HG03060 (cell line): Measurements from ENCODE around the gene CPM.
A peak's percentile ranks its signal among the peaks of the same experiment; 100 is the strongest.

ENCODE experiments used
- ATAC-seq: cut with Tn5 transposase; IDR thresholded peaks from one replicate; pipeline ENCODE4 v1.9.1; 2021; ENCODE audit warnings: low read depth, moderate number of reproducible peaks; ENCODE audit not compliant: unreplicated experiment

CPM gene

GRCh38 chr12:68957273-68957672 is 24.3 kb upstream of the CPM start:
- ATAC-seq, result no peak

- ATAC-seq, result no peak
Measured at GRCh38 chr12:68956466-68956865, 23.5 kb upstream of the CPM start.

DNA sequence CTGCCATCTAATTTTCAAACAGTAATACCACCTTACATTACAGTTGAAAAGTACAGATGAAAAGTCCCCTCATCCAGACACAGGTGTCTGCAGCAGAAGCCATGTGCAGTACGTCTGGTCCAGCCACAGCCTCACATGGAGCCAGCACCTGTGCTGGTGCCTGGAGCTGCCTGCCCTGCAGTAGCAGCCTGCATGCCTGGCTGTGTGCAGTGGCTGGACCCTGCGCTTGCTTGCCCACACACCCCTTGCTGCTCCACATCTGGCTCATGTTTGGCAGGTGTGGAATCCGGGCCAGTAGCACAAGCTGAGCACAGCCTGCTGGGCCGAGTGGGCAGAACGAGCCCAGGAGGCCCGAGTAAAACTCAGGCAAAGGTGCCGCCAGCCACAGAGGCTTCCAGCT is 21.8 kb upstream of the CPM start:
- no peak for ATAC-seq

DNA sequence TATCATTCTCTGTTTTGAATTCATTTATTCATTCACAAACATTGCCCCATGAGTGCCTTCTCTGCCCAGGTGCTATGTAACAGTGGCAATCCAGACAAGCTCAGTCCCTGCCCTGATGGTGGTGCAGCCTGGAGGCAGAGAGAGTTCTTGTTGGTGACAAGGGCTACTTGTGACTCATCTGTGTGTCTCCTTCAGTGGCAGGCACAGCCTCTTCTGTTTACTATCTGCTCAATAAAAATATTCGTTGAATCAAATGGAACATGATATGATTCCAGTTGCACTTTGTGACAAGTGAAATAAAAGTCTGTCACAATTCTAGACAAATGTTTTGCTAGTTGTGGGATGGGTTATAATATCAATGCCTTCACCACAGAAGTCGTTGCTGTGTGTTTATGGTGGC is 20.6 kb upstream of the CPM start:
- ATAC-seq, result no peak

- ATAC-seq, result no peak
Measured at GRCh38 chr12:68951652-68952051, 18.7 kb upstream of the CPM start.

DNA sequence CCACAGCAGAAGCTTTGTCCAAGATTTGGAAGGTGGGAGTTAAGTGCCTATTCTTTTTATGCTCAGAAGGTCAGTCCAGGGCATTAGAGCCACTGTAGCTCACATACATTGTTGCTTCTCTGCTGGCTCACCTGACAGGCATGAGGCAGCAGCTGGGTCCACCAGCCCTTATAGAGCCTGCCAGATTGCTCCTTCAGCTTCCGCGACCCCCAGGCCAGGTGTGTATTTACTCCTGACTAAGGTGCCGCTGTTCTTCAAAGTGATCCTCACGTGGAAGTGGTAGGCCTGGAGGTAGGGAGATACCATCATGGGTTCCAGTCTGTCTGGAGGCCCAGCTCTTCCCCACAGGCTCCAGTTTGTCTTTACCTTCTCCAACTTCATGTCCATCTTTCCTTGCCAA is 17.5 kb upstream of the CPM start:
- ATAC-seq, result no peak

DNA sequence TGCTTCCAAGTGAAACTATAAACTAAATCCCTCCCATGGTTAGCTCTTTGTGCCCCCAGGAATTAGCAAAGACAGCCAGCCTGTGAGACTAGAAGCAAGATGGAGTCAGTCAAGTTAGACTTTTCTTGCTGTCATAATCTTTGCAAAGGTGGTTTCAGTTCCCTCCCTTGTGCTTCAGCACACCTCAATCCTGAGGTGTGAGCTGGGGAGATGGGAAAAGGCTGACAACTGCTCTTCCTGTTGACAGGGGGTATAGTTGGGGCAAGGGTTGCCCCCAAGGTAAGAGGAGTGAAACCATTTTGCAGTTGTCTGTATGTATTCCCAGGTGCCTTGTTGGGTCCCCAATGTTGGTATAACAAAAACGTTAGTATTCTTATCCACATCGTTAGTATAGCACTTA is 12.3 kb upstream of the CPM start:
- ATAC-seq, result no peak

DNA sequence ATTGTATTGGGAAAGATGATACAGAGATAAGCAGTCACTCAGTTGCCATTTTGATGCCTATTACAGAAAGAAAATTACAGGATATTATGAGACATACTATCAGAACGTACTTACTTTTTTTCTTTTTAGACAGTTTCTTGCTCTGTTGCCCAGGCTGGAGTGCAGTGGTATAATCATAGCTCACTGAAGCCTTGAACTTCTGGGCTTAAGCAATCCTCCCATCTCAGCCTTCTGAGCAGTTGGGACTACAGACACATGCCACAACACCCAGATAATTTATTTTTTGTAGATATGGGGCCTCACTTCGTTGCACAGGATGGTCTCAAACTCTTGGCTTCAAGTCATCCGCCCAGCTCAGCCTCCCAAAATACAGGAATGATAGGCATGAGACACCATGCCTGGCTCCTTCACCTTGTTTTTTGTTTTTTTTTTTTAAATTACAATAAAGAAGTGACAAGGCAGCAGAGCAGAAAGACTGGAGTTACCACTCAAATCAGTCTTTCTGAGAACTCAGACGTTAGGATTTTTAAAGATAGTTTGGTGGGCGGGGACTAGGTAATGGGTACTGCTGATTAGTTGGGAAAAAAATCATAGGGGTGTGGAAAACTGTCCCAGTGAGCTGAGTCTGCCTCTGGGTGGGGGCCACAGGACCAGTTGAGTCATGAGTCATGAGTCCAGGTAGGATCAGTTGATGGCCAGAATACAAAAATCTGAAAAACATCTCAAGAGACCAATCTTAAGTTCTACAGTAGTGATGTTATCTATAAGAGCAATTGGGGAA is 11.5 kb upstream of the CPM start:
- ATAC-seq, result no peak

GRCh38 chr12:68943848-68944247 is 10.9 kb upstream of the CPM start:
- ATAC-seq, result no peak

- no peak for ATAC-seq
Measured at GRCh38 chr12:68940731-68941130, 7.8 kb upstream of the CPM start.

DNA sequence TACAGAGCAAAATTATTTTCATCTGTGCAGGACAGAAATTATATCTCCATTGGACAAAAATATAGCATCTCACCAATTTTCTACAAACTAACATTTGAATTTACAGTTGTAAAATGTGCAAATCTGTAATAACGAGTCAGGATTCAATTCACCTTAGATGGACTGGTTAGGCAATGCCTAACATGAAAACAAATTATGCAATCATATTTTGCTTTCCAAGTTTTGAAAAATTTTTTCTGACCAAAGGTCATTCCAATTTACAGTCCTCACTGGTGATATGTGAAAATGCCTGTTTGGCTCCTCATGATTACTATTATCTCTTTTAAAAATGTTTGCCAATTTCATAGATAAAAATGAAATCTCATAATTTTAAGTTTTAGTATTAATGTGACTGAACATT is 6.5 kb upstream of the CPM start:
- no peak for ATAC-seq

- ATAC-seq, result no peak
Measured at GRCh38 chr12:68934392-68934791, 1.4 kb upstream of the CPM start.

- peak; percentile 26 for ATAC-seq
Measured at GRCh38 chr12:68932128-68932960, 627 bp downstream of the CPM start.

DNA sequence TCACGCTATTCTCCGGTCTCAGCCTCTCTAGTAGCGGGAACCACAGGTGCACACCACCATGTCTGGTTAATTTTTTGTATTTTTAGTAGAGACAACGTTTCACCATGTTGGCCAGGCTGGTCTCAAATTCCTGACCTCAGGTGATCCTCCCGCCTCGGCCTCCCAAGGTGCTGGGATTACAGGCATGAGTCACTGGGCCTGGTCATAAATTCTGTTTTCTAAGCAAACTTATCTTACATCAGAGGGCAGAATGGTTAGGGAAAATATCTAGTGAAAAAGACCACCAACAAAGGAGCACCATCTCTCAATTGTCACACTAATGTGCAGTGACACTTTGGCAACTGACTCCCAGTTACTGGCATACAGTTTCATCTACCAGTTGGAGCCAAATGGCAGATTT is 2.8 kb downstream of the CPM start:
- no peak for ATAC-seq

DNA sequence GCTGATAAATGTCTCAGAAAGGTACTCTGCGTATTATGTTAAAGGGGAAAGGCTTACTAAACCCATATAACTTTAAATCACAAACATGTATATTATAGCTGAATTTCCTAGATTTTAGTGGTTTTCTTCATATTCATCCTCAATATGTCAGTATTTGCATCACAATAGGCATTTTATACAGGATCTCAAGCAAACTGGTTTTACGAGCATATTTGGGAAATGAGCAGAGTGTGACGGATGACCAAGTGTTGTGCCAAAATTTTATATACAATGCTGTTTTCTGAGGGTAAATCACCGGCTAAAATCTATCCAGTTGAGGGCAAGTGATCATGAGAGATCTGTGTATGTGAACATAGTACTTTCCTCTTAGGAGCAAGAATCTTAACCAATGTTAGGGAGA is 8.4 kb downstream of the CPM start:
- ATAC-seq, result no peak

- no peak for ATAC-seq
Measured at GRCh38 chr12:68919581-68920239, 13.3 kb downstream of the CPM start.

GRCh38 chr12:68918960-68919359 is 14.0 kb downstream of the CPM start:
- no peak for ATAC-seq

DNA sequence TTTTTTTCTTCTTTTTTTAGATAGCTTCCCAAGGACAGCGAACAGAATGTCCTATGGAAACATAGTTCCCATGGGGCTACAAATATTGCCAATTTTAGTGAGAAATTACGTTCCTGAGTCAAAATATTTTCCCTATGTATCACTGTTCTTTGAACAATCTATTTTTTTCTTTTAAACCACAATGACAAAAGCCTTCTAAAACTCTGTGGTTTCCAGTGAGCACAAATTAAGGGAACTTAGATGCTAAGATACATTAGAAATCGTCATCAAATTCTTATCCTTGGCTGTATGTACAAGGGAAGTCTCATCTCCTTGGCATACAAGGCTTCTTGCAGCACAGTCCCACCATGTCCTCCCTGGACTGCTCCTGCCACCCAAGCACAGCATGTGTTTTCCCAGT is 17.9 kb downstream of the CPM start:
- ATAC-seq, result no peak

GRCh38 chr12:68913682-68914081 is 19.3 kb downstream of the CPM start:
- ATAC-seq, result no peak

DNA sequence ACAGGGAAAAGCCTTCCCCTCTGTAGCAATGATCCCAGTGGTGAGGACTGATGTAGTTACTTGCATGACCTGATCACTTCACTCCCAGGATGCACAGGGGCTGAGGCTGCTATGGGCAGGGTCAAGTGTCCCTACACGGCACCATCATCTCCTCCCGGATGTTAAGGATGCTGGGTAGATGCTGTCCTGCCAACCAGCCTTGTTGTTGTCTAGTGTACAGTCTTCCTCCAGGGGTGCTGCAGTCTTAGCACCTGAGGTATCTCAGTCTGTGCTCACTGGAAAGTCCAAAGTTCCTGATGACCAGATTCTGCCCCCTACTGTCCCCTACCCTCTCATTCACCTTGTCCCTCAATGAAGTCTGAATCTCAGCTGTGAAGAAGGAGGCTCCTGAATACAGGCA is 20.1 kb downstream of the CPM start:
- ATAC-seq, result no peak

DNA sequence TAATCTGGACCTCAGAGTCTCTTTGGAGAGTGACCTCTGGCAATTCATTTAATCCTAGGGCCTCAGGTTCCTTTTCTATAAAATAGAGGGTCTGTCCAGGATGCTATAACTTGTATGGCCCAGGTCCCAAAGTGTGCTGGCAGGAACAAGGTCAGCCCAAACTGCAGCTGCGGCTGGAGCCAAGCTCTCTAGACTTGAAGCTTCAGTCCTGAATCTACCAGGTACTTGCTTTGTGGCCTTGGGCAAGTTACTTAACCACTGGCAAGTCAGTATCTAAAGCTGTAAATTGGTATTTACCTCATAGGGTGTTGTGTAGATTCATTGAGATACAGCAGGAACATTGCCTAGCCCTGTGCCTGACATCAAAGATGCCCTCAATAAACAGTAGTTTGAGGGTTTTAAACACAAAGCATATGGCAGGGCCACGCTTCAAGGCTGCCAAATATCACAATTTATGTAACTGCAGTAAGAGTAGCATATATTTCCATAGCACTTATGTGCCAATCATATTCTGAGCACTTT is 21.7 kb downstream of the CPM start:
- ATAC-seq, result no peak
